HG03108 (cell line): Measurements from ENCODE around the gene FAM20C.

Experiments used
- ATAC-seq: cut with Tn5 transposase; IDR thresholded peaks from one replicate; pipeline ENCODE4 v1.9.1; 2021; ENCODE audit warnings: moderate library complexity; ENCODE audit not compliant: unreplicated experiment

The FAM20C gene

GRCh38 chr7:300546-301290 lies 108.3 kb downstream of the FAM20C start:
- ATAC-seq: no peak

DNA sequence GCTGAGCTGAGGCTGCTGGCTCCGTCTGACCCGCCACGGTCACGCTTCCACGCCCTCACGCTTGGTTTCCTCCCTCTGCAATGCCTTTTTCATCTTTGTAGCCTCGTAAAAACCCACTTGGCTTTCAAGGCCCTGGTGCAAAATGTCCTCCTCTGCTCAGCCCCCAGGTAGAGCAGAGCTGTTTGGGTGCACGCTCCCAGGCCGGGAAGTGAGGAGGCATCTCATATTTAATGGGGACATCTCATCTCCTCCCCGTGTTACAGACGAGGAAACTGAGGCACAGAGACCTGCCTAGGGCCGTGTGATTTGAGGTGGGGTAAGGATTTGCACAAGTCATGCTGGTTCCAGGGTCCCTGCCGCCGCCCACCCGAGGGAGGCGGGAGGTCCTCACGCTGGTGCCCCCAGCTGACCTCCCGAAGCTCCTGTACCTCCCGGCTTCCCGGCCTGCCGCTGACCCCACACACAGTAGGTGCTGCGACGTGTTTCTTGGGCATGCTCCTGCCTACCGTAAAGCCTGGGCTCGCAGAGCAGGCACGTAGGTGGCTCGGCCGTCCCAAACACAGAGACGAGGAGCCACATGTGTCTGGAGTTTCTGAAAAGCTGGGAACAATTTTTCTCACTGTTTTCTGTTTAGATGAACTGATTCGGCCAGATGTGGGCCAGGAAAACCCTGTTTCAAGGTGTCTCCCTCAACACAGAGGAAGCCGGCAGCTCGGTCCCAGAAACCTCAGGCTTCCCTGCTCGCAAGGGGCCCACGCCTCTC lies 109.1 kb downstream of the FAM20C start:
- ATAC-seq: no peak

DNA sequence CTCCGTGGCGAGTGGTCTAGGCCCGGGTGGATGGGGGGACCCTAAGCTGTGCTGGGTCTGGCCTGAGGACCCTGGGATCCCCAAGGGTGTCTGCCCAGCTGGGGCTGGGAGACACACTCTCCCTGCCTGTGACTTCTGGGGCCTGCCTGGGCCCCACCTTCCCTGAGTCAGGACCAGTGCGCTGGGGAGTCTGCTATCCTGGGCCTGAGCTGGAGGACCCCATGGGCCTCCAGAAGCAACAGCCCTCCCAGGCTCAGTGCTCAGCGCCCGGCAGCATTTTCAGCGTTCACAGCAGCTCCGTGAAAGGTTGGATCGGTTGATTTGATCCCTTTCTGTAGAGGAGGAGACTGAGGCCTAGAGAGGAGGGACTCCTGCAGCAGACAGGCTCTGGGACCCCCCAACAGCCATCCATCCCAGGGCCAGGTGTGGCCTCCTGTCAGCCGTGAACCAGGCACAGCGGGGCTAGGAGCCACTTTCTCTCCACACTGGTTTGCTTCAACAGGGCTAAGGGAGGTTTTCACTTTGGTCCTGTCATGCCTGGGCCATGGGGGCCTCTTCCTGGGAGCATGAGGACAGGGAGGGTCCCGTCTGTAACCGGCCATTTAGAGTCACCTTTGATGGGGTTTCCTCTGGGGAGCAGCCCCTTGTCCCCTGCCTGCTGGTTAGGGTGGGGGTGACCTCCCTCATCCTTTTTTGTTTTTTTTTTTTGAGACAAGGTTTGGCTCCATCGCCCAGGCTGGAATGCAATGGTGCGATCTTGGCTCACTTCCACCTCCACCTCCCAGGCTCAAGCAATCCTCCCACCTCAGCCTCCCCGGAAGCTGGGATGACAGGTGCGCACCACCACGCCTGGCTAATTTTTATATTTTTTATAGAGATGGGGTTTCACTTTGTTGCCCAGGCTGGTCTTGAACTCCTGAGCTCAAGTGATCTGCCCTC lies 110.0 kb downstream of the FAM20C start:
- ATAC-seq: no peak

DNA sequence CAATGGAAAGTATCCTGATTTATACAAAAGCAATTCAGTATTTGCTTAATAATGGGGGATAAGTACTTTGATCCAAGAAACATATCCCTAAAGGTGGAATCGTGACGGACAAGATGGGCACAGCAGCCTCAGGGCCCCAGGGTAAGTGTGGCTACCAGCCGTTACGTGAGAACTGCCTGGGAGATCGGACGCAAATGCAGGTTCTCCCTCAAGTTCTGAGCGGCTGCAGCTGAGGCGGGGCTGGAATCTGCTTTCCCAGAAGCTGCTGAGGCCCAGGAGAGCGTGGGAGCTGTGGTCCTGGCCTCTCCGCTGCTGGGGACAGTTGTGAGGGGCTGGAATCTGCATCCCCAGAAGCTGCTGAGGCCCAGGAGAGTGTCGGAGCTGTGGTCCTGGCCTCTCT lies 111.1 kb downstream of the FAM20C start:
- ATAC-seq: no peak

DNA sequence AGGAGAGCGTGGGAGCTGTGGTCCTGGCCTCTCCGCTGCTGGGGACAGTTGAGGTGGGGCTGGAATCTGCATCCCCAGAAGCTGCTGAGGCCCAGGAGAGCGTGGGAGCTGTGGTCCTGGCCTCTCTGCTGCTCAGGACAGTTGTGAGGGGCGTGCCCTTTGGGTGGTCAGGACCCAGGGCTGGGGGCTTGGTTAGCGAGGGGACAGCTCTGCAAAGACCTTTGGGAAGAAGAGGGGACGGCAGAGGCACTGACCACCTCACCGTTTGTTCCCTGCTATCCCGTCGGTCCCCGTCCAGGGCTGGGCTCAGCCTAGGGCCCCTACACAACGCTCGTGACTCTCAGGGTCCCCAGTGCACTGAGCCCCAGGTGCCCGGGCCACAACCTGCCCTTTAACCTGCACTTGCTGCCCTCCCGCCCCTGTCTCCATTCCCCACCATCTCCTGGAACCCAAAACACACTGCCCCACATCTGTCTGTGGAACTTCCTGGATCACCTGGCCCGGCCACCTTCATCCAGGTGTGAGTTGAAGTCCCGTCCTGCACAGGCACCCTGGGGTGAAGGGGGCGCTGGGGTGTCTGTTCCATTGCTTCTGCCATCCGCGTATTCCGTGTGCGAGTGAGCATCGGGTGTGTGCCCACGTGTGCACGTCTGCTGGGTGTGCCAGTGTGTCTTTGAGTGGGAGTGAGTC lies 111.7 kb downstream of the FAM20C start:
- no peak for ATAC-seq

DNA sequence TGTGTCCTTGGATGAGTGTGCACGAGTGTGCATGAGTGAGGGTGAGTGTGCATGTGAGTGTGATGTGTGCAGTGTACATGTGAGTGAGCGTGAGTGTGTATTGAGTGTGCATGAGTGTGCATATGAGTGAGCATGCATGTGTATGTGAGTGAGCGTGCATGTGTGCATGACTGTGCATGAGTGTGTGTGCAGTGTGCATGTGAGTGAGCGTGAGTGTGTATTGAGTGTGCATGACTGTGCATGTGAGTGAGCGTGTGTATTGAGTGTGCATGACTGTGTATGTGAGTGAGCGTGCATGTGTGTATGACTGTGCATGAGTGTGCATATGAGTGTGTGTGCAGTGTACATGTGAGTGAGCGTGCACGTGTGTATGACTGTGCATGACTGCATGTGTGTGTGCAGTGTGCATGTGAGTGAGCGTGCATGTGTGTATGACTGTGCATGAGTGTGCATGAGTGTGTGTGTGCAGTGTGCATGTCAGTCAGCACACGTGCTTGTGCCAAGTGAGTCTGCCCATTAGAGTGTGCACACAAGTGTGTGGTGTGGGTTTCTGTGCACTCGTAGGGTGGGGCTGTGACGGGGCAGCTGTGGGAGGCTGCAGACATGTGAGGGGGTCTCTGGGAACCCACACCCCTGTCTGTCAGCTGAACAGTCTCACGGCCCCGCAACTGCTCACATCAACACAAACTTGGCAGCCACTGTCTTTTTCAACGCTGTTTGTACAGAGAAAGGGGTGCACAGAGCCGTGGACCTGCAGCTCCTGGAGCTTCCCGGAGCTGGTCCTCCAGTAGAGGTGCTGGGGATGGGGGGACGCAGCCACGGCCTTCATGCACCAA lies 112.4 kb downstream of the FAM20C start:
- ATAC-seq: no peak

DNA sequence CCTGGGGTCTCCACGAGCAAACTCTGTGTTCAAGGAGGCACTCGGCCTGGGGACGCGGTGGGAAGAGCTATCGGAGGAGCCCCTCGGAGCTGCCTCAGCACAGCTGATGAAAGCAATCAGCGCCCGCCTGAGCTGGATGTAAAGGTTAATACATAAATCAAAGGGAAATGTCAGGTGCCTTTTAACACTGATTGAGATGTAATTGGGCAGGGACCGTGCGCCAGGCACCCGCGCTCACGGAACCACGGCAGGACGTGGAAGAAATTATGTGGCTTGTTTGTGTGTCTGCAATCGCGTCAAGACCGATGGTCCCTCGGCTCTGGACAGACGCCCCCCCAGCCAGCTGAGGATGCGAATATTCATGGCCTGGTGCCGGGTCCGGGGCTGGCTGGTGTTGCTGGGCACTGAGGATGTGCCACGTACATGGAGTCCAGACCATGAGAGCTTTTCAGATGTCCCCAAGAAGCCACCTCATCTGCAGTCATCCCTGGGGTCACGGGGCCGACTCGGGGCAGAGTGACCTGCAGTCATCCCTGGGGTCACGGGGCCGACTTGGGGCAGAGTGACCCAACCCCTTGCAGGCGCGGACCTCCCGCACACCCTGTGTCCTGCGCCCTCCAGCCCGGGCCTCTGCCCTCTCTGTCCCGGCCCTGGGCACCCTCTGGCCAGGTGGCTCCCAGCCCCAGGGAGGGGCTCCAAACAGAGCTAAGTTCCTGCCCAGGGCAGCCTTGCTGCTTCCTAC lies 113.2 kb downstream of the FAM20C start:
- no peak for ATAC-seq

DNA sequence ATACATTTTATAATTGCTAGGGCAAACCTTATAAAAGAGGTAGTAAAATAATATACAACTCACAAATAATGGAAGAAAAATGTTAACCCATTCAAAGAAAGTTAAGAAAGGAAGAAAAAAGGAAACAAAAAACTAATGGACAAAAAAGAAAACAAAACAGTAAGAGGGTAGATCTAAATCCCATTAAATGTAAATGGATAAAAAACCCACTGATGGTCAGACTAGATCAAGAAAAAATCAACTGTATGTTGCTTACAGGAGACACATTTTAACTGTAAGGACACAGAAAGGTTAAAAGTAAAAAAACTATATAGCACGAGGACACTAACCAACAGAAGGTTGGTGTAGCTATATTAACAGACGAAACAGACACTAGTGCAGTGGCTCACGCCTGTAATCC lies 115.6 kb downstream of the FAM20C start:
- no peak for ATAC-seq

DNA sequence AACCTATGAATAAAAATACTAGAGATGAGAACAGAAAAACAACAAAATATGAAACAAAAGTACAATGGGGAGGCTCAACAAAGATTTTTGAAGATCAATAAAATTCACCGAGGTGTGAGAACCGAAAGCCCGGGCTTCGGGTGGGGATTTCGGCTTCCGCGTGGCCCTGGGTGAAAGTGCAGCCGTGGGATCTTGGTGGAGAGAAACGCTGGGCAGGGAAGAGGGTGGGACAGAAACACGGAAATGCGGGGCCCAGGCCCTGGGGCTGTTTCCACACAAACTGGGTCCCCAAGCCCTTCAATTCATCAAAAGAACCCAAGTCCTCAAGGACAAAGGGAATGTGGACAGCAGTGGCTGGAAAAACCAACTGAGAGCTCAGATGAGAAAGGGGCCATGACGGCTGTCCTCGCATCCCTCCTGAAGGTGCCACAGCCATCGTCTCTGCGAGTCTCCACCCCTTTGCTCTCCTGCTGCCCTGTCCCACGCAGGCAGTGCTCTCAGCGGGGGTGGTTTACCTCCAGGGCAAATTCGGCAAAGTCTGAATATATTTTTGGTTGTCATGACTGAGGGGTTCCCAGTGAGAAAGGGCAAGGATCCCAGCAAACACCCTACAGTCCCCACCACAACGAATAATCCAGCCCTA lies 117.3 kb downstream of the FAM20C start:
- no peak for ATAC-seq
